ENCODE measurements around the gene RMRP. TPM values are rescaled to one million over a fixed set of nuclear protein-coding genes. Genes with fewer than 3 reads are reported as not detected.
A peak's percentile ranks its signal among the peaks of the same experiment; 100 is the strongest.

Gene RMRP
- total and polyA plus RNA-seq, 10 of the 15 experiments (the other 5 are each of a cell fraction or from before 2014, with no cell fraction given), result 12.0 to 42,450 (median 6,418) TPM; not detected in 4

DNA sequence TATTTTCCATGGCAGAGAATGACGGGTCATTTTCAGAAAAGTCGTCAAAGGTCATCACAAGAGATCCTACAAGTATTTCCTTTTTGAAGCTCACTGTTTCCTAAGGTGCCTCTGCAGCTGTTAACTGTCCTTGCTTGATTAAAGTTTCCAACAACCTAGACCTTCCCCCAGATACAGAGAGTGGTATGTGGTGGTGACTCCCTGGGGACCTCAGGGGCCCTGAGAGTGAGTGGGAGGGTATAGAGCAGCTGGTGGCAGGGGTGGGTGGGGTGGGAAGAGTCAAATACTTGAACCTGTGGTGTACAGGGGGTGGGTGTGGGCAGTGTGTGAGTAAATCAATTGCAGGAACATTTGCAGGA, 38.0 kb downstream of the RMRP start (continued):
- TF ChIP-seq, protein P1, sequence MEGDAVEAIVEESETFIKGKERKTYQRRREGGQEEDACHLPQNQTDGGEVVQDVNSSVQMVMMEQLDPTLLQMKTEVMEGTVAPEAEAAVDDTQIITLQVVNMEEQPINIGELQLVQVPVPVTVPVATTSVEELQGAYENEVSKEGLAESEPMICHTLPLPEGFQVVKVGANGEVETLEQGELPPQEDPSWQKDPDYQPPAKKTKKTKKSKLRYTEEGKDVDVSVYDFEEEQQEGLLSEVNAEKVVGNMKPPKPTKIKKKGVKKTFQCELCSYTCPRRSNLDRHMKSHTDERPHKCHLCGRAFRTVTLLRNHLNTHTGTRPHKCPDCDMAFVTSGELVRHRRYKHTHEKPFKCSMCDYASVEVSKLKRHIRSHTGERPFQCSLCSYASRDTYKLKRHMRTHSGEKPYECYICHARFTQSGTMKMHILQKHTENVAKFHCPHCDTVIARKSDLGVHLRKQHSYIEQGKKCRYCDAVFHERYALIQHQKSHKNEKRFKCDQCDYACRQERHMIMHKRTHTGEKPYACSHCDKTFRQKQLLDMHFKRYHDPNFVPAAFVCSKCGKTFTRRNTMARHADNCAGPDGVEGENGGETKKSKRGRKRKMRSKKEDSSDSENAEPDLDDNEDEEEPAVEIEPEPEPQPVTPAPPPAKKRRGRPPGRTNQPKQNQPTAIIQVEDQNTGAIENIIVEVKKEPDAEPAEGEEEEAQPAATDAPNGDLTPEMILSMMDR (IDR thresholded peaks at IDR 0.05 in 2 of 3, conservative IDR thresholded peaks at IDR 0.05 in 1 of 3; ENCODE audit: control insufficient read depth in 2 of 3, extremely low read depth in 1 of 3, insufficient read depth in 1 of 3, low read depth in 3 of 3, low read length in 3 of 3), result no peak
- TF ChIP-seq MLLT1 (IDR thresholded peaks at IDR 0.05) (no peak), BACH1 (IDR thresholded peaks at IDR 0.05; ENCODE audit: borderline replicate concordance) (no peak), CHD4 (IDR thresholded peaks at IDR 0.05) (no peak), IKZF2 (IDR thresholded peaks at IDR 0.05) (no peak), ATF3 (IDR thresholded peaks at IDR 0.05; ENCODE audit: borderline replicate concordance, extremely low read depth, low read depth, low read length) (no peak), ZNF217 (IDR thresholded peaks at IDR 0.05) (no peak), CBX5 (IDR thresholded peaks at IDR 0.05; ENCODE audit: low read depth) (no peak), SREBF2 (IDR thresholded peaks at IDR 0.05; ENCODE audit: low read length) (no peak), ZSCAN29 (IDR thresholded peaks at IDR 0.05) (no peak), MAX (IDR thresholded peaks at IDR 0.05; ENCODE audit: low read depth, low read length) (no peak), TCF12 (IDR thresholded peaks at IDR 0.05; ENCODE audit: low read depth, low read length) (peak; percentile 78), RB1 (IDR thresholded peaks at IDR 0.05; ENCODE audit: borderline replicate concordance) (no peak), HDGF (IDR thresholded peaks at IDR 0.05) (no peak), CHD1 (IDR thresholded peaks at IDR 0.05; ENCODE audit: low read depth, low read length) (no peak), TBL1XR1 (IDR thresholded peaks at IDR 0.05; ENCODE audit: low read depth, low read length) (no peak), NFYA (IDR thresholded peaks at IDR 0.05; ENCODE audit: borderline replicate concordance, low read depth, low read length) (no peak), KLF5 (IDR thresholded peaks at IDR 0.05; ENCODE audit: partially characterized antibody) (no peak), RUNX3 (IDR thresholded peaks at IDR 0.05; ENCODE audit: low read length) (peak; percentile 55), ETV6 (conservative IDR thresholded peaks at IDR 0.05 in 1 of 2, IDR thresholded peaks at IDR 0.05 in 1 of 2; ENCODE audit: borderline replicate concordance in 1 of 2, low read depth in 1 of 2) (no peak), NFIC (IDR thresholded peaks at IDR 0.05; ENCODE audit: low read depth, low read length) (no peak), POLR2AphosphoS2 (IDR thresholded peaks at IDR 0.05; ENCODE audit: low read depth, low read length) (no peak), WRNIP1 (IDR thresholded peaks at IDR 0.05; ENCODE audit: borderline replicate concordance, low read depth, low read length) (no peak), HDAC2 (IDR thresholded peaks at IDR 0.05) (no peak), ZNF207 (IDR thresholded peaks at IDR 0.05; ENCODE audit: borderline replicate concordance) (no peak), NFXL1 (IDR thresholded peaks at IDR 0.05; ENCODE audit: borderline replicate concordance) (no peak), FOXM1 (IDR thresholded peaks at IDR 0.05; ENCODE audit: low read depth, low read length) (no peak), SREBF1 (IDR thresholded peaks at IDR 0.05; ENCODE audit: low read length) (no peak), TAF1 (IDR thresholded peaks at IDR 0.05; ENCODE audit: borderline replicate concordance, low read depth, low read length) (no peak), MTA3 (IDR thresholded peaks at IDR 0.05; ENCODE audit: borderline replicate concordance, low read length) (no peak), EED (IDR thresholded peaks at IDR 0.05; ENCODE audit: low read depth) (peak; percentile 27; the same call in 1 of the 2 replicates), MYB (IDR thresholded peaks at IDR 0.05; ENCODE audit: borderline replicate concordance, low read depth, low read length) (no peak), ZNF274 (IDR thresholded peaks at IDR 0.05; ENCODE audit: insufficient read depth, insufficient read length) (no peak)
